ENCODE data around the gene IL24. TPM values are rescaled to one million over a fixed set of nuclear protein-coding genes. Genes with fewer than 3 reads are reported as not detected.
"Not testable (repeated sequence)": the region's sequence is repeated elsewhere in the genome, so short reads cannot be mapped to it uniquely, and the experiment has no call there.

The IL24 gene
- total RNA-seq, 1 experiment from 2014 or later, result not detected

- DNase-seq (ENCODE audit: low read depth, low spot score); H3K27ac ChIP-seq (ENCODE audit: low read depth, low read length); POLR2A ChIA-PET; H3K27me3 ChIP-seq (ENCODE audit: insufficient read depth, low read length); ATAC-seq; H2AFZ ChIP-seq (ENCODE audit: low read depth, low read length, poor library complexity, severe bottlenecking); H3K4me2 ChIP-seq (ENCODE audit: low read length); H3K9ac ChIP-seq (ENCODE audit: low read length); BruUV-seq (replicated peaks); H3K9me2 ChIP-seq (ENCODE audit: insufficient read depth); intact Hi-C loops (cut with micrococcal nuclease); H3K36me3 ChIP-seq (ENCODE audit: control insufficient read depth in 1 of 2, insufficient read depth in 2 of 2, low read length in 2 of 2); H4K20me1 ChIP-seq (ENCODE audit: insufficient read depth); H3K9me3 ChIP-seq (ENCODE audit: control insufficient read depth in 1 of 2, insufficient read depth in 1 of 2, low read depth in 1 of 2, low read length in 2 of 2); RAD21 ChIA-PET (ENCODE audit: low non-redundant PET in 1 of 2, low total read pairs in 2 of 2, uncharacterized antibody in 2 of 2, unreplicated experiment in 2 of 2); H3K4me1 ChIP-seq (ENCODE audit: control insufficient read depth in 1 of 2, insufficient read depth in 2 of 2, low read length in 2 of 2); CTCF ChIA-PET; H3K4me3 ChIP-seq (replicated peaks in 1 of 2; ENCODE audit: low read depth in 1 of 2, low read length in 2 of 2); H3K79me2 ChIP-seq (ENCODE audit: insufficient read depth, low read length): not testable (repeated sequence)
Measured at GRCh38 chr1:206853696-206854095, 43.5 kb upstream of the IL24 start.

DNA sequence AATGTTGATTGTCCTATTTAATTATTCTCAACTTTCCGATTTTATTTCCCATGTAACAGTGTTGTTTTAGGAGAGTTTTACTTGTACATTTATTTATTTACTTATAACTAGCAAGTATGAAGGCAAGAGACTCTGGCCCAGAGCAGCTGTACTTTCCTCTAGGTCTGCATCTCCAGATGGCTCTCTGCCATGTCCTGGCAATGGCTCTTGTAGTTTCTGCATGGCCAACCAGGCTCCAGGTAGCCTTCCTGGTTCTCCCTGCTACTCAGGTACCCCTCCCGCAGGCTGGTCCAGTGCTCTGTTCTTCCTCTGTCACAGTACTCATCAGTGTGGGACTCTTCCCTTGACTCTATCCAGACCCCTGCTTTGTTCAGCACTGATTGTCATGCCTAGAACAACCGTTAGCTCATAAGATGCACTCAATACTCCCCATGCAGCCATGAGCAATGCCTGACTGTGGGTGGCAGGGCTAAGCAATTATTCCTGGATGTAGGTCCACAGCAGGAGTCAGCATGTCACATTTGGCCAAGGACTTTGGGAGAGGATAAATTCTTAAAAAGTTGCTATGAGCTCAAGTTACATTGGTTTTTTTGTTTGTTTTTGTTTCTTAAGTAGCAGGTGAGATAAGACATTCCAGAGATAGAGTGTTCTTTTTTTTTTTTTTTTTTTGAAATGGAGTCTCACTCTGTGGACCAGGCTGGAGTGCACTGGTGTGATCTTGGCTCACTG lies 42.7 kb upstream of the IL24 start:
- POLR2A ChIA-PET, result no interaction called here
- CTCF ChIA-PET, result no interaction called here
- H3K9me2 ChIP-seq (ENCODE audit: insufficient read depth), result no peaks in the 10 kb centered on the region
- no peaks in the 10 kb centered on the region for H3K27me3 ChIP-seq (ENCODE audit: insufficient read depth, low read length)
- no peaks in the 10 kb centered on the region for H3K4me1 ChIP-seq (ENCODE audit: control insufficient read depth in 1 of 2, insufficient read depth in 2 of 2, low read length in 2 of 2)
- H3K79me2 ChIP-seq (ENCODE audit: insufficient read depth, low read length), result no peaks in the 10 kb centered on the region
- no peak overlapping the region for H3K4me3 ChIP-seq (replicated peaks in 1 of 2; ENCODE audit: low read depth in 1 of 2, low read length in 2 of 2)
- H3K9ac ChIP-seq (ENCODE audit: low read length), result no peak overlapping the region
- TF ChIP-seq, protein P1, sequence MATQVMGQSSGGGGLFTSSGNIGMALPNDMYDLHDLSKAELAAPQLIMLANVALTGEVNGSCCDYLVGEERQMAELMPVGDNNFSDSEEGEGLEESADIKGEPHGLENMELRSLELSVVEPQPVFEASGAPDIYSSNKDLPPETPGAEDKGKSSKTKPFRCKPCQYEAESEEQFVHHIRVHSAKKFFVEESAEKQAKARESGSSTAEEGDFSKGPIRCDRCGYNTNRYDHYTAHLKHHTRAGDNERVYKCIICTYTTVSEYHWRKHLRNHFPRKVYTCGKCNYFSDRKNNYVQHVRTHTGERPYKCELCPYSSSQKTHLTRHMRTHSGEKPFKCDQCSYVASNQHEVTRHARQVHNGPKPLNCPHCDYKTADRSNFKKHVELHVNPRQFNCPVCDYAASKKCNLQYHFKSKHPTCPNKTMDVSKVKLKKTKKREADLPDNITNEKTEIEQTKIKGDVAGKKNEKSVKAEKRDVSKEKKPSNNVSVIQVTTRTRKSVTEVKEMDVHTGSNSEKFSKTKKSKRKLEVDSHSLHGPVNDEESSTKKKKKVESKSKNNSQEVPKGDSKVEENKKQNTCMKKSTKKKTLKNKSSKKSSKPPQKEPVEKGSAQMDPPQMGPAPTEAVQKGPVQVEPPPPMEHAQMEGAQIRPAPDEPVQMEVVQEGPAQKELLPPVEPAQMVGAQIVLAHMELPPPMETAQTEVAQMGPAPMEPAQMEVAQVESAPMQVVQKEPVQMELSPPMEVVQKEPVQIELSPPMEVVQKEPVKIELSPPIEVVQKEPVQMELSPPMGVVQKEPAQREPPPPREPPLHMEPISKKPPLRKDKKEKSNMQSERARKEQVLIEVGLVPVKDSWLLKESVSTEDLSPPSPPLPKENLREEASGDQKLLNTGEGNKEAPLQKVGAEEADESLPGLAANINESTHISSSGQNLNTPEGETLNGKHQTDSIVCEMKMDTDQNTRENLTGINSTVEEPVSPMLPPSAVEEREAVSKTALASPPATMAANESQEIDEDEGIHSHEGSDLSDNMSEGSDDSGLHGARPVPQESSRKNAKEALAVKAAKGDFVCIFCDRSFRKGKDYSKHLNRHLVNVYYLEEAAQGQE (IDR thresholded peaks at IDR 0.05; ENCODE audit: low read depth), result no peak
- TF ChIP-seq EZH2phosphoT487 (IDR thresholded peaks at IDR 0.05; ENCODE audit: borderline replicate concordance) (no peak), RAD21 (IDR thresholded peaks at IDR 0.05; ENCODE audit: low read depth) (no peak), CTCF (IDR thresholded peaks at IDR 0.05 in 2 of 3, conservative IDR thresholded peaks at IDR 0.05 in 1 of 3; ENCODE audit: borderline replicate concordance in 1 of 3, insufficient read depth in 1 of 3, low read depth in 2 of 3, low read length in 2 of 3) (no peak), ZFX (IDR thresholded peaks at IDR 0.05) (no peak), SIN3A (IDR thresholded peaks at IDR 0.05; ENCODE audit: low read depth) (no peak)
- no peaks in the 10 kb centered on the region for H4K20me1 ChIP-seq (ENCODE audit: insufficient read depth)
- RAD21 ChIA-PET (ENCODE audit: low non-redundant PET in 1 of 2, low total read pairs in 2 of 2, uncharacterized antibody in 2 of 2, unreplicated experiment in 2 of 2), result no interaction called here
- no peak overlapping the region for H3K4me2 ChIP-seq (ENCODE audit: low read length)
- no TSS peak for BruUV-seq (replicated peaks)
- no peaks in the 10 kb centered on the region for H3K36me3 ChIP-seq (ENCODE audit: control insufficient read depth in 1 of 2, insufficient read depth in 2 of 2, low read length in 2 of 2)
- no peak overlapping the region for H3K27ac ChIP-seq (ENCODE audit: low read depth, low read length)
- ATAC-seq (no peak), DNase-seq (ENCODE audit: low read depth, low spot score) (no peak)
- peaks cover 0 to 5% of the 10 kb centered on the region in 2 experiments; a peak in 1 of 4 replicates for H3K9me3 ChIP-seq (ENCODE audit: control insufficient read depth in 1 of 2, insufficient read depth in 1 of 2, low read depth in 1 of 2, low read length in 2 of 2)
- no peak overlapping the region for H2AFZ ChIP-seq (ENCODE audit: low read depth, low read length, poor library complexity, severe bottlenecking)
- intact Hi-C loops (cut with micrococcal nuclease), result no loop called here
